HEK293T (cell line): ENCODE results near the gene CAPSL.

Source experiments
- CTCF ChIA-PET: fragments of 350-600 bp; formaldehyde crosslinking; extraction: SDS; loops from one replicate; lab custom pipeline; 2021; ENCODE audit warnings: antibody characterized with exemption, inconsistent platforms; lab: Yijun Ruan, JAX
- POLR2A ChIA-PET: fragments of 350-600 bp; formaldehyde crosslinking; extraction: SDS; loops from one replicate; lab custom pipeline; 2020; ENCODE audit warnings: antibody characterized with exemption, inconsistent platforms; lab: Yijun Ruan, JAX
- DNase-seq: peaks from one replicate; pipeline ENCODE4 v3.0.0; 2012; ENCODE audit warnings: mixed read lengths; ENCODE audit errors: extremely low spot score
- ARNT ChIP-seq: fragments of 450-650 bp; IDR thresholded peaks from 2 replicates; pipeline ENCODE4 v1.6.1; 2017; ENCODE audit warnings: mild to moderate bottlenecking
- BHLHE40 ChIP-seq: fragments of 450-650 bp; IDR thresholded peaks from 2 replicates; pipeline ENCODE4 v1.6.1; 2016; ENCODE audit warnings: mild to moderate bottlenecking, moderate library complexity, borderline replicate concordance
- CTBP1 ChIP-seq: fragments of 450-650 bp; IDR thresholded peaks from 2 replicates; pipeline ENCODE4 v1.6.1; 2016; ENCODE audit warnings: borderline replicate concordance
- ELF4 ChIP-seq: fragments of 450-650 bp; IDR thresholded peaks from 2 replicates; pipeline ENCODE4 v1.6.1; 2017; ENCODE audit warnings: antibody characterized with exemption
- FOXA1 ChIP-seq: fragments of 450-650 bp; IDR thresholded peaks from 2 replicates; pipeline ENCODE4 v1.6.1; 2016; ENCODE audit warnings: mild to moderate bottlenecking
- FOXK2 ChIP-seq: fragments of 450-650 bp; IDR thresholded peaks from 2 replicates; pipeline ENCODE4 v1.6.1; 2016; ENCODE audit warnings: mild to moderate bottlenecking
- FOXM1 ChIP-seq: fragments of 450-650 bp; IDR thresholded peaks from 2 replicates; pipeline ENCODE4 v1.6.1; 2017; ENCODE audit warnings: mild to moderate bottlenecking, borderline replicate concordance
- HDGF ChIP-seq: fragments of 450-650 bp; IDR thresholded peaks from 2 replicates; pipeline ENCODE4 v1.6.1; 2017; ENCODE audit warnings: antibody characterized with exemption, borderline replicate concordance
- L3MBTL2 ChIP-seq: fragments of 450-650 bp; conservative IDR thresholded peaks from 2 replicates; pipeline ENCODE4 v1.6.1; 2016; ENCODE audit warnings: mild to moderate bottlenecking
- LEF1 ChIP-seq: fragments of 450-650 bp; IDR thresholded peaks from 2 replicates; pipeline ENCODE4 v1.6.1; 2017; ENCODE audit warnings: mild to moderate bottlenecking, borderline replicate concordance
- NFRKB ChIP-seq: fragments of 450-650 bp; IDR thresholded peaks from 2 replicates; pipeline ENCODE4 v1.6.1; 2016; ENCODE audit warnings: mild to moderate bottlenecking, moderate library complexity
- SP1 ChIP-seq: fragments of 450-650 bp; IDR thresholded peaks from 2 replicates; pipeline ENCODE4 v1.6.1; 2017
- SUZ12 ChIP-seq: fragments of 450-650 bp; IDR thresholded peaks from 2 replicates; pipeline ENCODE4 v1.6.1; 2016; ENCODE audit warnings: mild to moderate bottlenecking
- TARDBP ChIP-seq: fragments of 450-650 bp; IDR thresholded peaks from 2 replicates; pipeline ENCODE4 v1.6.1; 2016
- ZNF384 ChIP-seq: fragments of 450-650 bp; IDR thresholded peaks from 2 replicates; pipeline ENCODE4 v1.6.1; 2016
- TF ChIP-seq, protein P1 (sequence below): fragments of 450-650 bp; IDR thresholded peaks from 2 replicates; pipeline ENCODE4 v1.6.1; 2016

The CAPSL gene

DNA sequence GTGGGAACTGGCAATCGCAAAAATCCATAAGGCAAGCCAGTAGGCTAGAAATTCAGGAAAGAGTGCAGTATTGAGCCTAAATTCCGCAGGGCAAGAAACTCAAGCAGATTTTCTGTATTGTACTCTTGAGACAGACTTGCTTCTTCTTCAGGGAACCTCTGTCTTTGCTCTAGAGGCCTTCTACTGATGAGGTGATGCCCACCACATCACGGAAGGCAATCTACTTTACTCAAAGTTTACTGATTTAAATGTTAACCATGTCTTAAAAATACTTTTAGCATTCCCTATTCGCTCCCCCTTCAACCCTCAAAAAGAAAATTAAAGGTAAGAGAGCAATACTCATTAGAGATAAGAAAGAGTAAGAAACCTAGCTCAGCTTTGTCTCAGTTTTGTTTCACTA, 70.4 kb downstream of the CAPSL start:
- ChIA-PET CTCF (interaction anchor here (0.6 kb wide), 1 partner anchor 83 kb away, joined by 4 read pairs; no protein-coding TSS in a partner anchor), POLR2A (no interaction called here)

GRCh38 chr5:35863159-35863558, 75.3 kb downstream of the CAPSL start:
- ChIA-PET CTCF (interaction anchor here (0.6 kb wide), 1 partner anchor 55 kb away, joined by 3 read pairs; no protein-coding TSS in a partner anchor), POLR2A (no interaction called here)
- TF ChIP-seq LEF1 (no peak), CTBP1 (no peak), FOXM1 (no peak), ARNT (no peak), FOXA1 (no peak), HDGF (no peak), SP1 (no peak), ZNF384 (no peak), FOXK2 (no peak), SUZ12 (no peak), NFRKB (no peak), ELF4 (no peak), BHLHE40 (no peak), L3MBTL2 (no peak), TARDBP (no peak)
- TF ChIP-seq, protein P1, sequence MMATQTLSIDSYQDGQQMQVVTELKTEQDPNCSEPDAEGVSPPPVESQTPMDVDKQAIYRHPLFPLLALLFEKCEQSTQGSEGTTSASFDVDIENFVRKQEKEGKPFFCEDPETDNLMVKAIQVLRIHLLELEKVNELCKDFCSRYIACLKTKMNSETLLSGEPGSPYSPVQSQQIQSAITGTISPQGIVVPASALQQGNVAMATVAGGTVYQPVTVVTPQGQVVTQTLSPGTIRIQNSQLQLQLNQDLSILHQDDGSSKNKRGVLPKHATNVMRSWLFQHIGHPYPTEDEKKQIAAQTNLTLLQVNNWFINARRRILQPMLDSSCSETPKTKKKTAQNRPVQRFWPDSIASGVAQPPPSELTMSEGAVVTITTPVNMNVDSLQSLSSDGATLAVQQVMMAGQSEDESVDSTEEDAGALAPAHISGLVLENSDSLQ = no peak
- no peak for DNase-seq

More for the DNA sequence above, 70.4 kb downstream of the CAPSL start:
- TF ChIP-seq BHLHE40 (no peak), ELF4 (no peak), FOXA1 (no peak), CTBP1 (no peak), ARNT (no peak), ZNF384 (no peak)
- DNase-seq = no peak

DNA sequence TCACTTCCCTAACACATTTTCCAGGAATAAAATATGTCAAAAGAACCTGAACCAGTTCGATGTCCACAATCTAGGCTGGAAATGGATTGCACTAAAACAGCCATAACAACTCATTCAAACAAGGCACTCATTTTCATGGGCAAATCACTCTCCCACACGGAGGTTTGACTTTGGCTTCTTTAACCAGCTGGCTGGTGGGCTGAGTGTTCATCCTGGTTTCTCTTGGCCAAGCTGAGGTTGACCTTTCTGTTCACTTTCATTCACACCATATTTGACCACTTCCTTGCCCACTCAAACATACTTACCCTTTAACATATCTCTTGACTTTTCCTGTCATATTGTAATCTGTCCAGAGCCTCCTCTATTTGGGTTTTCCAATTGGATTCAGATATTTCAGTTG, 76.3 kb downstream of the CAPSL start:
- TF ChIP-seq HDGF (no peak), FOXK2 (no peak), ZNF384 (no peak), CTBP1 (no peak), NFRKB (no peak), BHLHE40 (no peak), SUZ12 (no peak), ARNT (no peak), ELF4 (no peak), FOXM1 (no peak), TARDBP (no peak), FOXA1 (no peak), LEF1 (no peak), SP1 (no peak)
- TF ChIP-seq, protein P1 = no peak
- no peak for DNase-seq
- ChIA-PET POLR2A (no interaction called here), CTCF (interaction anchor here (0.5 to 0.8 kb wide), 2 partner anchors 38 to 142 kb away, joined by 3 to 5 read pairs; no protein-coding TSS in a partner anchor)

- TF ChIP-seq ELF4 (no peak), NFRKB (no peak), ZNF384 (no peak), SUZ12 (no peak), CTBP1 (no peak), L3MBTL2 (no peak), LEF1 (no peak), FOXM1 (no peak), SP1 (no peak), TARDBP (no peak), BHLHE40 (no peak), FOXA1 (no peak), HDGF (no peak), ARNT (no peak), FOXK2 (no peak)
- TF ChIP-seq, protein P1 = no peak
- no peak for DNase-seq
- ChIA-PET POLR2A (no interaction called here), CTCF (interaction anchor here (0.5 to 0.8 kb wide), 2 partner anchors 38 to 142 kb away, joined by 3 to 5 read pairs; no protein-coding TSS in a partner anchor)
Observed at GRCh38 chr5:35861718-35862117, 76.7 kb downstream of the CAPSL start.

- CTCF ChIA-PET = no interaction called here
- POLR2A ChIA-PET = no interaction called here
- TF ChIP-seq NFRKB (no peak), L3MBTL2 (no peak), FOXK2 (no peak), LEF1 (no peak), CTBP1 (no peak), SUZ12 (no peak), TARDBP (no peak), FOXA1 (no peak), ARNT (no peak), BHLHE40 (no peak), FOXM1 (no peak)
- DNase-seq = no peak
Observed at GRCh38 chr5:35860686-35861085, 77.7 kb downstream of the CAPSL start.

- CTCF ChIA-PET = interaction anchor here (1.0 kb wide), 1 partner anchor 65 kb away, joined by 3 read pairs; no protein-coding TSS in a partner anchor
- no peak for TF ChIP-seq NFRKB
- no peak for TF ChIP-seq LEF1
- no peak for TF ChIP-seq L3MBTL2
- no peak for TF ChIP-seq ELF4
- POLR2A ChIA-PET = no interaction called here
- no peak for DNase-seq
Observed at GRCh38 chr5:35859101-35859661, 79.2 kb downstream of the CAPSL start.
